Measurements from ENCODE around the gene CUX1. TPM values are rescaled to one million over a fixed set of nuclear protein-coding genes. Genes with fewer than 3 reads are reported as not detected.

Gene CUX1
- total and polyA plus RNA-seq, 2 of the 13 experiments (the other 11 are each of a cell fraction or from before 2014, with no cell fraction given), result 13.7 to 14.9 TPM

DNA sequence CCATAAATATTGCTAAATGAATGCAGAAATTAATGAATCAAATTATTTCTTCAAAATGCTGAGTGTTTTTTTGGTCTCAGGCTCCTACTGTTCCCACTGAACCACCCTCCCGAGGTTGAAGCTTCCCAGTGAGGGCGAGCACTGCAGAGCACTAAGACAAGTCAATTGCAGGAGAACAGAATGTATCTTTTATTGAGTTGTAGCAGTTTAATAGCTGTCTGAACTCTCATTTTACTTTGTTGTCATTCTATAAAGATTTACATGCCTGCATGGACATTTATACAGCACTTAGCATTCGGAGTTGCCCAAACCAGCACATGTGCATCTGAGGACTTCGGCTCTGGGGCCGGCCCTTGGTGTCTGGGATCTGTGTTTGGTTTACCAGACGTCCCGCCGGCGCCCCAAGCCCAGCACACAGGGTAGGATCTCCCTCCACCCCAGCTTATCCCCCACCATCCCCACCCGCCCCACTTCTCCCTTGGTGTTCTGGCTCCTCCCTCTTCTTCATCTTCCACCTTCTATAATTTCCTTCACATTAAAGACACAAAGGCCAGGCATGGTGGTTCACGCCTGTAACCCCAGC lies 258.2 kb downstream of the CUX1 start:
- FAIRE-seq, result no peak
- intact Hi-C loops (cut with micrococcal nuclease; ENCODE audit: unreplicated experiment), result no loop called here
- WGBS (ENCODE audit: low lambda C conversion rate), result 98% methylated on average over 11 of the region's 11 CpGs
- no peak for DNase-seq (ENCODE audit: low spot score)
- TF ChIP-seq, protein P1, sequence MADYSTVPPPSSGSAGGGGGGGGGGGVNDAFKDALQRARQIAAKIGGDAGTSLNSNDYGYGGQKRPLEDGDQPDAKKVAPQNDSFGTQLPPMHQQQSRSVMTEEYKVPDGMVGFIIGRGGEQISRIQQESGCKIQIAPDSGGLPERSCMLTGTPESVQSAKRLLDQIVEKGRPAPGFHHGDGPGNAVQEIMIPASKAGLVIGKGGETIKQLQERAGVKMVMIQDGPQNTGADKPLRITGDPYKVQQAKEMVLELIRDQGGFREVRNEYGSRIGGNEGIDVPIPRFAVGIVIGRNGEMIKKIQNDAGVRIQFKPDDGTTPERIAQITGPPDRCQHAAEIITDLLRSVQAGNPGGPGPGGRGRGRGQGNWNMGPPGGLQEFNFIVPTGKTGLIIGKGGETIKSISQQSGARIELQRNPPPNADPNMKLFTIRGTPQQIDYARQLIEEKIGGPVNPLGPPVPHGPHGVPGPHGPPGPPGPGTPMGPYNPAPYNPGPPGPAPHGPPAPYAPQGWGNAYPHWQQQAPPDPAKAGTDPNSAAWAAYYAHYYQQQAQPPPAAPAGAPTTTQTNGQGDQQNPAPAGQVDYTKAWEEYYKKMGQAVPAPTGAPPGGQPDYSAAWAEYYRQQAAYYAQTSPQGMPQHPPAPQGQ (CRISPR knock-in tag; IDR thresholded peaks at IDR 0.05; ENCODE audit: borderline replicate concordance), result no peak
- no peak for TF ChIP-seq ZBTB42 (CRISPR knock-in tag; IDR thresholded peaks at IDR 0.05)
- TF ChIP-seq MAF1 (CRISPR knock-in tag; IDR thresholded peaks at IDR 0.05; ENCODE audit: borderline replicate concordance), result no peak
- TF ChIP-seq ZMAT3 (CRISPR knock-in tag; conservative IDR thresholded peaks at IDR 0.05), result no peak
- TF ChIP-seq PITX1 (CRISPR knock-in tag; IDR thresholded peaks at IDR 0.05), result no peak
- Histone ChIP-seq H3K9me3 (ENCODE audit: low read length) (no peaks in the 10 kb centered on the region), H3K4me1 (ENCODE audit: insufficient read depth, low read length) (peaks cover 14% of the 10 kb centered on the region), H3K9ac (ENCODE audit: insufficient read depth, low read depth, low read length) (no peak overlapping the region), H3K36me3 (replicated peaks in 1 of 2; ENCODE audit: control insufficient read depth in 1 of 2, insufficient read depth in 2 of 2, low read length in 2 of 2) (peaks cover 6 to 32% of the 10 kb centered on the region in 2 experiments), H3K4me2 (ENCODE audit: low read depth, low read length) (no peak overlapping the region), H3K4me3 (replicated peaks in 1 of 3; ENCODE audit: insufficient read depth in 1 of 3, low read depth in 2 of 3, low read length in 3 of 3) (no peak overlapping the region), H3K27ac (ENCODE audit: extremely low read length, insufficient read depth, low read length) (no peak overlapping the region), H2AFZ (ENCODE audit: low read length) (no peak overlapping the region), H3K27me3 (ENCODE audit: control insufficient read depth in 1 of 2, insufficient read depth in 2 of 2, low read length in 2 of 2) (no peaks in the 10 kb centered on the region), H4K20me1 (ENCODE audit: insufficient read depth, low read length) (no peaks in the 10 kb centered on the region; the same call in 1 of the 2 replicates), H3K79me2 (ENCODE audit: insufficient read depth, low read length) (no peaks in the 10 kb centered on the region)
- no peak for ATAC-seq
- POLR2A ChIA-PET, result no interaction called here
- in situ Hi-C loops (cut with HindIII; ENCODE audit: extremely low pct_ligation_motif_present, low pct_unique_long_range_greater_than_20kb), result no loop called here
- CTCF ChIA-PET (ENCODE audit: low intra/inter-chr PET ratio, low total read pairs), result no interaction called here
- BruUV-seq (replicated peaks), result no TSS peak

DNA sequence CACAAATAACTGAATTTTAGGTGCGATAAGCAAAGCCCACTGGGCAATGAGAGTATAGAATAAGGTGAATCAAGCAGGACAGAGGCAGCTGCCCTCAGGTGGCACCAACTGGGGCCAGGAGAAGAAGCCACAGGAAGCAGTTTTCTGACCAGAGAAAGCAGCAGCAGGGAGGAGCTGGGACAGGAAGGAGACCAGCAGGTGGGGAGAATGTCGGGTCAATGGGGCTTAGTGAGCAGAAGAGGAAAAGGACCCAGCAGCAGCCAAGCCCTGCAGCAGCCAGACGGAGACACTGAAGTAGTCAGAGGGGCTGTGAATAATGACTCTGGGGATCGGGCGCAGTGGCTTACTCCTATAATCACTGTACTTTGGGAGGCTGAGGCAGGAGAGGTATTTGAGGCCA lies 259.7 kb downstream of the CUX1 start:
- Histone ChIP-seq H3K27me3 (ENCODE audit: control insufficient read depth in 1 of 2, insufficient read depth in 2 of 2, low read length in 2 of 2) (no peaks in the 10 kb centered on the region), H3K36me3 (replicated peaks in 1 of 2; ENCODE audit: control insufficient read depth in 1 of 2, insufficient read depth in 2 of 2, low read length in 2 of 2) (peaks cover 5 to 20% of the 10 kb centered on the region in 2 experiments), H3K79me2 (ENCODE audit: insufficient read depth, low read length) (no peaks in the 10 kb centered on the region), H3K4me3 (replicated peaks in 1 of 3; ENCODE audit: insufficient read depth in 1 of 3, low read depth in 2 of 3, low read length in 3 of 3) (no peak overlapping the region), H3K4me1 (ENCODE audit: insufficient read depth, low read length) (peaks cover 14% of the 10 kb centered on the region), H3K9ac (ENCODE audit: insufficient read depth, low read depth, low read length) (no peak overlapping the region), H2AFZ (ENCODE audit: low read length) (no peak overlapping the region), H3K27ac (ENCODE audit: extremely low read length, insufficient read depth, low read length) (no peak overlapping the region), H3K4me2 (ENCODE audit: low read depth, low read length) (no peak overlapping the region), H4K20me1 (ENCODE audit: insufficient read depth, low read length) (no peaks in the 10 kb centered on the region; the same call in 1 of the 2 replicates), H3K9me3 (ENCODE audit: low read length) (no peaks in the 10 kb centered on the region)
- TF ChIP-seq ZNF383 (CRISPR knock-in tag; IDR thresholded peaks at IDR 0.05; ENCODE audit: borderline replicate concordance), result no peak
- TF ChIP-seq, protein P2, sequence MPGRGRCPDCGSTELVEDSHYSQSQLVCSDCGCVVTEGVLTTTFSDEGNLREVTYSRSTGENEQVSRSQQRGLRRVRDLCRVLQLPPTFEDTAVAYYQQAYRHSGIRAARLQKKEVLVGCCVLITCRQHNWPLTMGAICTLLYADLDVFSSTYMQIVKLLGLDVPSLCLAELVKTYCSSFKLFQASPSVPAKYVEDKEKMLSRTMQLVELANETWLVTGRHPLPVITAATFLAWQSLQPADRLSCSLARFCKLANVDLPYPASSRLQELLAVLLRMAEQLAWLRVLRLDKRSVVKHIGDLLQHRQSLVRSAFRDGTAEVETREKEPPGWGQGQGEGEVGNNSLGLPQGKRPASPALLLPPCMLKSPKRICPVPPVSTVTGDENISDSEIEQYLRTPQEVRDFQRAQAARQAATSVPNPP (CRISPR knock-in tag; IDR thresholded peaks at IDR 0.05), result no peak
- TF ChIP-seq, protein P3, sequence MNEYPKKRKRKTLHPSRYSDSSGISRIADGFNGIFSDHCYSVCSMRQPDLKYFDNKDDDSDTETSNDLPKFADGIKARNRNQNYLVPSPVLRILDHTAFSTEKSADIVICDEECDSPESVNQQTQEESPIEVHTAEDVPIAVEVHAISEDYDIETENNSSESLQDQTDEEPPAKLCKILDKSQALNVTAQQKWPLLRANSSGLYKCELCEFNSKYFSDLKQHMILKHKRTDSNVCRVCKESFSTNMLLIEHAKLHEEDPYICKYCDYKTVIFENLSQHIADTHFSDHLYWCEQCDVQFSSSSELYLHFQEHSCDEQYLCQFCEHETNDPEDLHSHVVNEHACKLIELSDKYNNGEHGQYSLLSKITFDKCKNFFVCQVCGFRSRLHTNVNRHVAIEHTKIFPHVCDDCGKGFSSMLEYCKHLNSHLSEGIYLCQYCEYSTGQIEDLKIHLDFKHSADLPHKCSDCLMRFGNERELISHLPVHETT (CRISPR knock-in tag; conservative IDR thresholded peaks at IDR 0.05), result no peak
- TF ChIP-seq STAT5B (CRISPR knock-in tag; IDR thresholded peaks at IDR 0.05), result no peak
- TF ChIP-seq CENPX (CRISPR knock-in tag; IDR thresholded peaks at IDR 0.05), result no peak
- TF ChIP-seq, protein P4, sequence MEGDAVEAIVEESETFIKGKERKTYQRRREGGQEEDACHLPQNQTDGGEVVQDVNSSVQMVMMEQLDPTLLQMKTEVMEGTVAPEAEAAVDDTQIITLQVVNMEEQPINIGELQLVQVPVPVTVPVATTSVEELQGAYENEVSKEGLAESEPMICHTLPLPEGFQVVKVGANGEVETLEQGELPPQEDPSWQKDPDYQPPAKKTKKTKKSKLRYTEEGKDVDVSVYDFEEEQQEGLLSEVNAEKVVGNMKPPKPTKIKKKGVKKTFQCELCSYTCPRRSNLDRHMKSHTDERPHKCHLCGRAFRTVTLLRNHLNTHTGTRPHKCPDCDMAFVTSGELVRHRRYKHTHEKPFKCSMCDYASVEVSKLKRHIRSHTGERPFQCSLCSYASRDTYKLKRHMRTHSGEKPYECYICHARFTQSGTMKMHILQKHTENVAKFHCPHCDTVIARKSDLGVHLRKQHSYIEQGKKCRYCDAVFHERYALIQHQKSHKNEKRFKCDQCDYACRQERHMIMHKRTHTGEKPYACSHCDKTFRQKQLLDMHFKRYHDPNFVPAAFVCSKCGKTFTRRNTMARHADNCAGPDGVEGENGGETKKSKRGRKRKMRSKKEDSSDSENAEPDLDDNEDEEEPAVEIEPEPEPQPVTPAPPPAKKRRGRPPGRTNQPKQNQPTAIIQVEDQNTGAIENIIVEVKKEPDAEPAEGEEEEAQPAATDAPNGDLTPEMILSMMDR (CRISPR knock-in tag; IDR thresholded peaks at IDR 0.05), result no peak
- no peak for TF ChIP-seq NFYB (CRISPR knock-in tag; IDR thresholded peaks at IDR 0.05)
- TF ChIP-seq ZSCAN31 (CRISPR knock-in tag; IDR thresholded peaks at IDR 0.05; ENCODE audit: low read depth), result no peak
- 96% methylated on average over 5 of the region's 5 CpGs for WGBS (ENCODE audit: low lambda C conversion rate)
- CTCF ChIA-PET (ENCODE audit: low intra/inter-chr PET ratio, low total read pairs), result no interaction called here
- intact Hi-C loops (cut with micrococcal nuclease; ENCODE audit: unreplicated experiment) (no loop called here), in situ Hi-C loops (cut with HindIII; ENCODE audit: extremely low pct_ligation_motif_present, low pct_unique_long_range_greater_than_20kb) (no loop called here)
- no TSS peak for BruUV-seq (replicated peaks)
- no peak for FAIRE-seq
- POLR2A ChIA-PET, result no interaction called here
- no peak for DNase-seq (ENCODE audit: low spot score)
- no peak for ATAC-seq
